D721Med (cell line): ENCODE results near the gene ZNF701.
"Not testable (repeated sequence)": the region's sequence is repeated elsewhere in the genome, so short reads cannot be mapped to it uniquely, and the experiment has no call there.

ENCODE experiments used
- DNase-seq: peaks from one replicate; pipeline ENCODE4 v3.0.0; 2011; ENCODE audit warnings: low spot score; ENCODE audit not compliant: insufficient read length
- FAIRE-seq: peaks from 2 replicates; lab custom pipeline; 2011; peaks lifted over from hg19 to GRCh38; lab: Jason Lieb, UNC
- TF ChIP-seq, protein P1 (sequence below): IDR thresholded peaks from 2 replicates; pipeline ENCODE4 v1.5.1; 2012; ENCODE audit warnings: mild to moderate bottlenecking, control low read depth; ENCODE audit not compliant: insufficient read depth; ENCODE audit errors: missing control alignments

ZNF701 gene

GRCh38 chr19:52584736-52585440 is 14.8 kb downstream of the ZNF701 start:
- TF ChIP-seq, protein P1, sequence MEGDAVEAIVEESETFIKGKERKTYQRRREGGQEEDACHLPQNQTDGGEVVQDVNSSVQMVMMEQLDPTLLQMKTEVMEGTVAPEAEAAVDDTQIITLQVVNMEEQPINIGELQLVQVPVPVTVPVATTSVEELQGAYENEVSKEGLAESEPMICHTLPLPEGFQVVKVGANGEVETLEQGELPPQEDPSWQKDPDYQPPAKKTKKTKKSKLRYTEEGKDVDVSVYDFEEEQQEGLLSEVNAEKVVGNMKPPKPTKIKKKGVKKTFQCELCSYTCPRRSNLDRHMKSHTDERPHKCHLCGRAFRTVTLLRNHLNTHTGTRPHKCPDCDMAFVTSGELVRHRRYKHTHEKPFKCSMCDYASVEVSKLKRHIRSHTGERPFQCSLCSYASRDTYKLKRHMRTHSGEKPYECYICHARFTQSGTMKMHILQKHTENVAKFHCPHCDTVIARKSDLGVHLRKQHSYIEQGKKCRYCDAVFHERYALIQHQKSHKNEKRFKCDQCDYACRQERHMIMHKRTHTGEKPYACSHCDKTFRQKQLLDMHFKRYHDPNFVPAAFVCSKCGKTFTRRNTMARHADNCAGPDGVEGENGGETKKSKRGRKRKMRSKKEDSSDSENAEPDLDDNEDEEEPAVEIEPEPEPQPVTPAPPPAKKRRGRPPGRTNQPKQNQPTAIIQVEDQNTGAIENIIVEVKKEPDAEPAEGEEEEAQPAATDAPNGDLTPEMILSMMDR: no peak
- FAIRE-seq: no peak
- DNase-seq: no peak

DNA sequence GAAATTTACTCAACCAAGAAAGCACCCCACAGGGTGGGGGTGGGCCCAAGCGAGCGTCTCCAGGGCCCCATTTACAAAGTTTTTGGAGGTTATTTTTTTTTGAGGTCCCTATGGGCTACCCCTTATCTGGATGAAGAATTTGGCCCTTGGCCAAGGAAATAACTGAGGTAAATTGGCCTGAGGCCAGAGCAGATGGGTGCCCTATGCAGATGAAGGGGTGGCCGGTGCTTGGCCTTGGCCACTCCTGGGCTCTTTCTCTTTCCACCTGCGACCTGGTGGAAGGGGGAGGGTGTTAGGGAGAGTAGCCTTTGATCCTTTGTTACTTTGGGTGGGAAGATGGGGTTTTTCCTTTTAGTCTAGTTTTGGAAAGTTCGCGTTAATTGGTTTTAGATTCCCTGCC is 15.5 kb downstream of the ZNF701 start:
- TF ChIP-seq, protein P1: no peak
- FAIRE-seq (no peak), DNase-seq (no peak)

GRCh38 chr19:52590728-52591127 is 20.6 kb downstream of the ZNF701 start:
- FAIRE-seq (no peak), DNase-seq (no peak)
- TF ChIP-seq, protein P1: peak; percentile 22

DNA sequence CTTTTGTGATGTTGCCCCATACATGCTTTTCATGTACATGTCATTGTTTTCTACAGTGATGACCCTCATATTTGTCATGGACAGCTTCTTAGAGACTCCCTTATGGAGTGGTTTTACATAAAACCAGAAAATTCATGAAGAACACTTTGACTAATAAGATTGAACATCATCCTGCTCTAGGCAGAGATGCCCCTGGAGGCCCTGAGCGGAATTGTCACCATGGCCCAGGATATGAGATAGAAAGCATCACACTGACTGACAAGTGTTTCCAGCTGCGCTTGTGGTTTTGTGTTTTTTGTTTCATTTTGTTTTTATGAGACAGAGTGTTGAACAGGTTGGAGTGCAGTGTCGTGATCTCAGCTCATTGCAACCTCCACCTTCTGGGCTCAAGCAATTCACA is 22.2 kb downstream of the ZNF701 start:
- TF ChIP-seq, protein P1: no peak
- FAIRE-seq: no peak
- DNase-seq: no peak

- not testable (repeated sequence) for FAIRE-seq
Observed at GRCh38 chr19:52593441-52593840, 23.4 kb downstream of the ZNF701 start.

GRCh38 chr19:52599241-52599640 is 29.2 kb downstream of the ZNF701 start:
- no peak for FAIRE-seq

More at GRCh38 chr19:52593441-52593840, 23.4 kb downstream of the ZNF701 start:
- not testable (repeated sequence) for DNase-seq

GRCh38 chr19:52600639-52601024 is 30.5 kb downstream of the ZNF701 start:
- TF ChIP-seq, protein P1: no peak
- FAIRE-seq: no peak
- DNase-seq: no peak

More at GRCh38 chr19:52599241-52599640, 29.2 kb downstream of the ZNF701 start:
- TF ChIP-seq, protein P1: no peak
- no peak for DNase-seq
